Neural progenitor cell (in vitro differentiated cells): ENCODE results near the gene ETHE1. TPM values are rescaled to one million over a fixed set of nuclear protein-coding genes. Genes with fewer than 3 reads are reported as not detected.

ENCODE experiments used
- DNase-seq: peaks from one replicate; pipeline ENCODE4 v3.0.0-alpha.2; 2016; ENCODE audit warnings: low spot score
- H2AFZ ChIP-seq: fragments of 200-600 bp; sonication (generic); replicated peaks from 2 replicates; pipeline ENCODE4 v1.6.1; 2016; ENCODE audit warnings: antibody characterized with exemption
- H3F3A ChIP-seq: fragments of 200-600 bp; sonication (generic); 2 replicates; pipeline ENCODE4 v1.6.1; 2016; ENCODE audit warnings: antibody characterized with exemption, low read depth
- H3K27ac ChIP-seq: fragments of 200-600 bp; sonication (generic); 2 replicates; pipeline ENCODE4 v1.5.1; 2016; ENCODE audit warnings: mild to moderate bottlenecking
- H3K27me3 ChIP-seq: fragments of 200-600 bp; sonication (generic); 2 replicates; pipeline ENCODE4 v1.6.1; 2016; ENCODE audit warnings: mild to moderate bottlenecking, moderate library complexity
- H3K36me3 ChIP-seq: fragments of 200-600 bp; sonication (generic); 2 replicates; pipeline ENCODE4 v1.5.1; 2016
- H3K4me1 ChIP-seq: fragments of 200-600 bp; sonication (generic); 2 replicates; pipeline ENCODE4 v1.6.1; 2016; ENCODE audit warnings: mixed run types
- H3K4me2 ChIP-seq: fragments of 200-600 bp; sonication (generic); 2 replicates; pipeline ENCODE4 v1.6.1; 2016
- H3K4me3 ChIP-seq: fragments of 200-600 bp; sonication (generic); 2 replicates; pipeline ENCODE4 v1.5.1; 2016
- H3K79me2 ChIP-seq: fragments of 200-600 bp; sonication (generic); 2 replicates; pipeline ENCODE4 v1.6.1; 2016; ENCODE audit warnings: low read depth
- H3K9ac ChIP-seq: fragments of 200-600 bp; sonication (generic); 2 replicates; pipeline ENCODE4 v1.6.1; 2016
- H3K9me3 ChIP-seq: fragments of 200-600 bp; sonication (generic); 2 replicates; pipeline ENCODE4 v1.5.1; 2016; ENCODE audit warnings: low read depth
- H4K20me1 ChIP-seq: fragments of 200-600 bp; sonication (generic); 2 replicates; pipeline ENCODE4 v1.6.1; 2016; ENCODE audit warnings: low read depth
- H3K27ac Mint-ChIP-seq: 3 replicates; pipeline ENCODE4 v1.8.0; 2021; ENCODE audit warnings: mixed read lengths
- H3K27me3 Mint-ChIP-seq: 2 replicates; pipeline ENCODE4 v1.8.0; 2022; ENCODE audit warnings: low read depth, mild to moderate bottlenecking, inconsistent platforms, moderate library complexity, mixed read lengths; ENCODE audit not compliant: insufficient read depth
- H3K36me3 Mint-ChIP-seq: 3 replicates; pipeline ENCODE4 v1.8.0; 2021; ENCODE audit warnings: mixed read lengths
- H3K4me1 Mint-ChIP-seq: 3 replicates; pipeline ENCODE4 v1.8.0; 2021; ENCODE audit warnings: mixed read lengths
- H3K4me3 Mint-ChIP-seq: 3 replicates; pipeline ENCODE4 v1.8.0; 2021; ENCODE audit warnings: mild to moderate bottlenecking, moderate library complexity, mixed read lengths
- H3K9me3 Mint-ChIP-seq: 3 replicates; pipeline ENCODE4 v1.8.0; 2020; ENCODE audit warnings: mixed read lengths
- CTCF ChIP-seq: fragments of 200-600 bp; sonication (generic); IDR thresholded peaks from 2 replicates; pipeline ENCODE4 v1.5.1; 2017; ENCODE audit warnings: antibody characterized with exemption, mild to moderate bottlenecking
- EZH2 ChIP-seq: fragments of 200-600 bp; sonication (generic); IDR thresholded peaks from 2 replicates; pipeline ENCODE4 v1.6.1; 2017; ENCODE audit warnings: antibody characterized with exemption, mild to moderate bottlenecking, moderate library complexity
- EZH2phosphoT487 ChIP-seq: fragments of 200-600 bp; sonication (generic); IDR thresholded peaks from 2 replicates; pipeline ENCODE4 v1.6.1; 2017; ENCODE audit warnings: antibody characterized with exemption
- total RNA-seq: library from RNA; depleted of rRNA; stranded (reverse); fragments of >200 nt; gene quantifications from 2 replicates; pipeline ENCODE4 v1.2.3, GENCODE V29; 2015; ENCODE audit warnings: low replicate concordance

ETHE1 gene
- total RNA-seq, 1 donor from 2014 or later, result 13.6 TPM

DNA sequence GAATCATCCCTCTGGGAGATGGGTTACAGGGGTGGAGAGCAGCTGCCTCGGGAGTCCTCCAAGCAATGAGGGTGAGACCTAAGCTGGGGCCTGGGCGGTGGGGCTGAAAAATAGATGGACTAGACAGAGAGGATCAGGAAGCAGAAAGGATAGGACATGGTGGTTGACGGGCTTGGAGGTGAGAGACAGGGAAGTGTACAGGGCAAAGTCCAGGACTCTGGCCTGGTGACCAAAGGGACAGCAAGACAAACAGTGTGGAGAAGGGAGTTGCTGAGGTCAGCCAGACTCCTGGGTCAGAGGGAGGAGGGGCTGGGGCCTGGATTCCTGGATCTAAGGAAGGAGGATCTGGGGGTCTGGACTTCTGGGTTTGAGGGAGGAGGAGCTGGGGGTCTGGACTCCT is 28.0 kb downstream of the ETHE1 start:
- H3K36me3 Mint-ChIP-seq, result peaks cover 6% of the 10 kb centered on the region
- Histone ChIP-seq H3K4me3 (no peak overlapping the region), H2AFZ (no peak overlapping the region), H3K9me3 (no peaks in the 10 kb centered on the region), H3K36me3 (no peaks in the 10 kb centered on the region), H3K79me2 (no peaks in the 10 kb centered on the region), H3K4me1 (no peaks in the 10 kb centered on the region), H3K27me3 (peaks cover 12% of the 10 kb centered on the region), H3K9ac (no peak overlapping the region), H3K27ac (no peak overlapping the region), H4K20me1 (no peaks in the 10 kb centered on the region), H3F3A (peaks cover 12% of the 10 kb centered on the region), H3K4me2 (no peak overlapping the region)
- no peak overlapping the region for H3K4me3 Mint-ChIP-seq
- DNase-seq, result no peak
- peaks cover 14% of the 10 kb centered on the region for H3K27me3 Mint-ChIP-seq
- H3K4me1 Mint-ChIP-seq, result peaks cover 12% of the 10 kb centered on the region
- no peak for TF ChIP-seq CTCF
- TF ChIP-seq EZH2phosphoT487, result no peak
- no peak for TF ChIP-seq EZH2
- no peaks in the 10 kb centered on the region for H3K9me3 Mint-ChIP-seq
- no peak overlapping the region for H3K27ac Mint-ChIP-seq

DNA sequence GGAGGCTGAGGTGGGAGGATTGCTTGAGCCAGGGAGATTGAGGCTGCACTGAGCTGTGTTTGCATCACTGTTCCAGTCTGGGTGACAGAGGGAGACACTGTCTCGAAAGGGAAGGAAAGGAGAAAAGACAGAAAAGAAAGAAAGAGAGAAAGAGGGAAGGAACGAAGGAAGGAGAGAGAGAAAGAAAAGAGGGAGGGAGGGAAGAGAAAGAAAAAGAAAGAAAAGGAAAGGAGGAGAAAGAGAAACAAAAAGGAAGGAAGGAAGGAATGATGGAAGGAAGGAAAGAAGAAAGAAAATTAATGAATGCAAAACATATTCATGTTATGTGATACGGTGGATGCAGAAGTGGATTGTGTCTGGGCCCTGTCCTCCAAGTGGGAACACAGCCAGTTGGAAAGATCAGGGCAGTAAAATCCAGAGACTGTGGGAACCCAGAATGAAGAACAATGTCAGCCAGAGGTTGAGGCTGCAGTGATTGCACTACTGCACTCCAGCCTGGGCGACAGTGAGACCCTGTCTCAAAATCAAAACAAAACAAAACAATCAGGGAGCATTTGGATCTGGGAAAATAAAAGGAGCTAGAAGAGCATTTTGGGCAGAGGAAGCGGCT is 28.7 kb downstream of the ETHE1 start:
- no peaks in the 10 kb centered on the region for H3K79me2 ChIP-seq
- H3K4me1 ChIP-seq, result no peaks in the 10 kb centered on the region
- no peak for DNase-seq
- no peak overlapping the region for H2AFZ ChIP-seq
- Mint-ChIP-seq H3K36me3 (peaks cover 6% of the 10 kb centered on the region), H3K27ac (no peak overlapping the region), H3K27me3 (peaks cover 10% of the 10 kb centered on the region), H3K4me1 (peaks cover 9% of the 10 kb centered on the region), H3K9me3 (no peaks in the 10 kb centered on the region), H3K4me3 (no peak overlapping the region)
- H3K4me2 ChIP-seq, result no peak overlapping the region
- no peaks in the 10 kb centered on the region for H3K36me3 ChIP-seq
- H3K9ac ChIP-seq, result no peak overlapping the region
- H3K9me3 ChIP-seq, result no peaks in the 10 kb centered on the region
- peaks cover 7% of the 10 kb centered on the region for H3F3A ChIP-seq
- H4K20me1 ChIP-seq, result no peaks in the 10 kb centered on the region
- H3K4me3 ChIP-seq, result no peak overlapping the region
- H3K27ac ChIP-seq, result no peak overlapping the region
- TF ChIP-seq EZH2phosphoT487 (no peak), EZH2 (no peak), CTCF (no peak)
- H3K27me3 ChIP-seq, result peaks cover 8% of the 10 kb centered on the region

- Histone ChIP-seq H3K4me2 (no peak overlapping the region), H3K4me3 (no peak overlapping the region), H4K20me1 (no peaks in the 10 kb centered on the region), H3K9ac (no peak overlapping the region), H3K27ac (no peak overlapping the region), H3K27me3 (no peaks in the 10 kb centered on the region), H3K4me1 (no peaks in the 10 kb centered on the region), H3K36me3 (no peaks in the 10 kb centered on the region), H2AFZ (no peak overlapping the region), H3K9me3 (no peaks in the 10 kb centered on the region), H3F3A (no peaks in the 10 kb centered on the region), H3K79me2 (no peaks in the 10 kb centered on the region)
- no peak for DNase-seq
- Mint-ChIP-seq H3K4me3 (no peak overlapping the region), H3K27me3 (peaks cover 8% of the 10 kb centered on the region), H3K9me3 (no peaks in the 10 kb centered on the region), H3K4me1 (no peaks in the 10 kb centered on the region), H3K27ac (peak overlapping the region; percentile 24), H3K36me3 (peaks cover 6% of the 10 kb centered on the region)
- TF ChIP-seq EZH2 (no peak), EZH2phosphoT487 (no peak), CTCF (no peak)
Measured at GRCh38 chr19:43496960-43497359, 30.0 kb downstream of the ETHE1 start.
